ENCODE data around the gene SLC26A1. TPM values are rescaled to one million over a fixed set of nuclear protein-coding genes. Genes with fewer than 3 reads are reported as not detected.
"Not testable (repeated sequence)": the region's sequence is repeated elsewhere in the genome, so short reads cannot be mapped to it uniquely, and the experiment has no call there.

SLC26A1 gene
- total RNA-seq, 1 donor from 2014 or later = 0.13 TPM

DNA sequence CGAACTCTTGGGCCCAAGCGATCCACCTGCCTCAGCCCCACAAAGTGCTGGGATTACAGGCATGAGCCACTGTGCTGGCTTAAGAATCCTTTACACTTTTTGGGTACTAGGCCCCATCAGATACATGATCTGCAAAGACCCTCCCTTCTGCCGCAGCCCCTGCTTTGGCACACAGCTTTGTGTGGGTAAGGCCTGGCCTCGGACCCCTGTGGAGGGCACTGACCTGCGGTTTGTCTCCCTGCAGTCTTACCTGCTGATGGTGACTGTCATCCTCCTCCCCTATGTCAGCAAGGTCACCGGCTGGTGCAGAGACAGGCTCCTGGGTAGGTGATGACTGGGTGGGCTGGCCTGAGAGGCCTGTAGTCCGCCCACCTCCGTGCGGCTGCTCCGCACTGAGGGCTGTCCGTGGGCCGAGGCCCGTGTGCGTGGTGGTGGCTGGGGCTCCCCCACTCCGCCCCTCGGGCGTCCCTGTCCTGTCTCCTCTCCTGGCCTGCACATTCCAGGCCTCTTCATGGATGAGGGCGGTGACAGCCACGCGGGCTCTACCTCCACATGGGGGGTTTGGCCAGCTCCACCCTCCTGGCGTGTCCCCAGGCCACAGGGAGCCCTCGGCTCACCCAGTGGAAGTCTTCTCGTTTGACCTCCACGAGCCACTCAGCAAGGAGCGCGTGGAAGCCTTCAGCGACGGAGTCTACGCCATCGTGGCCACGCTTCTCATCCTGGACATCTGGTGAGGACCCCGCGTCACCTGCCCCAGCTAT is 37.9 kb downstream of the SLC26A1 start:
- DNase-seq (ENCODE audit: low read depth in 2 of 2) = no peak

DNA sequence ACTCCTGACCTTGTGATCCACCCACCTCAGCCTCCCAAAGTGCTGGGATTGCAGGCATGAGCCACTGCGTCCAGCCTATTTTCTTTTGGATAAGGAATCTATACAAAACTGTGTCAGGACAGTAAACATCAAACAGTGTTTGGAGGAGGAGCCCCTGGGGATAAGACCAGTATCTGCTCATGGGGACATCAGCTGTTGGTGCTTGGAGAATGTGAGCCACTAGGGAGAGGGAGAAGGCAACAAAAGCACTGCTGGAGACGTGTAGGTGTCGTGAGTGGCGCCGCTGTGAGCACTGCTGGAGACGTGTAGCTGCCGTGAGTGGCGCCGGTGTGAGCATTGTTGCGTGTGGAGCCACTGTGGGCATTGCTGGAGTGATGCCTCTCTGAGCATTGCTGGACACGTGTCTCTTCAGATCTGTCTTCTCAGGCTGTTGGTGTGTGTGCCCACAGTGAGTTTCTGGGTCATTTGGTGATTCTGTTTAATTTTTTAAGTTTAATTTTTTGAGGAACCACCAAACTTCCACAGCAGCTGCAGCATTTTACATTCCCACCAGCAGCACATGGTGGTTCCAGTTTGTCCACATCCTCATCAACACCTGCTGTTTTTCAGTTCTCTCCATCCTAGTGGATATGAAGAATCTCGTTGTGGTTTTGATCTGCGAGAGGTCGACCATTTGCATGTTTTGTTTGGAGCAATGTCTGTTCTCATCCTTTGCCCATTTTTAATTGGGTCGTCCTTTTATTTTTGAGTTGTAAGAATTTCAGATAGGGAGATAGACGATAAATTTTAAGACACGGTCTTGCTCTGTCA is 38.8 kb downstream of the SLC26A1 start:
- no peak for DNase-seq (ENCODE audit: low read depth in 2 of 2)

DNA sequence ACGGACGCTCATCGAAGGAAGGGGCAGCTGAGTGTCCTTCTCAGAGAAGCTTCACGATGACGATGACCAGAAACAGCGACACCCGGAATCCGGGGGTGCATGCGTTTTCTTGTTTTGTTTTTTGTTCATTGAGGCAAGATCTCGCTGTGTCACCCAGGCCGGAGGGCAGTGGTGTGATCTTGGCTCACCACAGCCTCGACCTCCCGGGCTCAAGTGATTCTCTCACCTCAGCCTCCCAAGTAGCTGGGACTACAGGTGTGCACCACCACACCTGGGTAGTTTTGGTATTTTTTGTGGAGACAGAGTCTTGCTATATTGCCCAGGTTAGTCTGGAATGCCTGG is 39.7 kb downstream of the SLC26A1 start:
- no peak for DNase-seq (ENCODE audit: low read depth in 2 of 2)

DNA sequence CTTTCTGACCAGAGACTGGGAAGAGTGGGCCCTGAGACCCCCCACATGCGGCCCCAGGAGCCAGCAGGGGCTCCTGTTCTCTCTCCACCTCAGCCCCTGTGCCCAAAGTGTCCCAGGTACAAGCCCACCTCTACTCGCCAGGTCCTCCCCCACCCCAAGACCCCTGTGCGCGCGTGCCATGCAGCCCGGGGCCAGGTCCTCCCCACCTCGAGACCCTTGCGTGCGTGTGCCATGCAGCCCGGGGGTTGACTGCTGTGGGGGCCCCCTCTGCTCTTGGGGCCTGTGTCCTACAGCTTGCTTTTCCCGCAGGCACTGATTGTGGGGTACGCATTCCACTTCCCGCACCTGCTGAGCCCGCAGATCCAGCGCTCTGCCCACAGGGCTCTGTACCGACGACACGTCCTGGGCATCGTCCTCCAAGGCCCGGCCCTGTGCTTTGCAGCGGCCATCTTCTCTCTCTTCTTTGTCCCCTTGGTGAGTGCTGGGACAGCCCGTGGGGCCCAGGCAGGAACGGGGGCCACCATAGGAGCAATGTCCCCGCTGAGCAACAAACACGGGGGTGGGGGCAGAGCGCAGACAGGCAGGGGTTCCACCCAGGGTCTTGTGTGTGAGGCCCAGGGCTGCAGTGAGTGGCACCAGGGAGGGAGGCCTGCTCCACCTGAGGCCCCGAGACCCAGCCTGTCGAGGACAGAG is 40.2 kb downstream of the SLC26A1 start:
- no peak for DNase-seq (ENCODE audit: low read depth in 2 of 2)

DNA sequence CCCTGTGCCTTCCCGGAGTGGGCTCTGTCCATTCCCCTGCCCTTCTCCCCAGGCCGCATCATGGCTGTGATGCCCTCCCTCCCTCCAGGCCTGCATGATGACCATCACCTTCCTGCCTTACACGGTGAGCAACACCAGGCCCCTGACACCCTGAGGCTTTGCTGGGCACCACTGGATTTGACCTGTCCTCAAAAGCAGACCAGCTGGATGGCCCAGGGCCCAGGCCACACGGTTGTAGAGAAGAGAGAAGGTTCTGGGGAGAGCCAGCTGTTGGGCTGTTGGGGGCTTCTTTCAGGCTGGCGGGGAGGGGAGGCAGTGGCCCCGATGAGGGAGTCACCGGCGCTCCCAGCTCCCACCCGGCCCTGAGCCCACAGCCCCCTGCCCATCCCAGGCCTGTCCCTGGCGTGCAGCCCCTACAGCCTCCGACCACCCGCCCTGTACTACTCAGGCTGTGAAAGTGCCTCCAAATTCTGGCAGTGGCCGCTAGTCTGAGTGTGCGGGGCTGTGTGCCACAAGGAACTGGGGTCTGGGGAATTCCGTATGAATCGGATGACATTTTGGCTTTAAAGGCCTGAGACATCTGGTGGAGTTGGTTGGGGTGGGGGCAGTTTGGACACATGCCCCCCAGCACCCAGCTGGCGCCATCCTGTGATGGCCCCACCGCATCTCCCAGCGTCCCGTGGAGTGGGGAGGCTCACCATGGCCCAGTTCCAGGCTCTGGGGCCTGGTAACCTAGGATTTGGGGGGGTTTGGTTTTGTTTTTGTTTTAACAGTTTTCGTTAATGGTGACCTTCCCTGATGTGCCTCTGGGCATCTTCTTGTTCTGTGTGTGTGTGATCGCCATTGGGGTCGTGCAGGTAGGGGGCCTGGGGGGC is 41.4 kb downstream of the SLC26A1 start:
- no peak for DNase-seq (ENCODE audit: low read depth in 2 of 2)

DNA sequence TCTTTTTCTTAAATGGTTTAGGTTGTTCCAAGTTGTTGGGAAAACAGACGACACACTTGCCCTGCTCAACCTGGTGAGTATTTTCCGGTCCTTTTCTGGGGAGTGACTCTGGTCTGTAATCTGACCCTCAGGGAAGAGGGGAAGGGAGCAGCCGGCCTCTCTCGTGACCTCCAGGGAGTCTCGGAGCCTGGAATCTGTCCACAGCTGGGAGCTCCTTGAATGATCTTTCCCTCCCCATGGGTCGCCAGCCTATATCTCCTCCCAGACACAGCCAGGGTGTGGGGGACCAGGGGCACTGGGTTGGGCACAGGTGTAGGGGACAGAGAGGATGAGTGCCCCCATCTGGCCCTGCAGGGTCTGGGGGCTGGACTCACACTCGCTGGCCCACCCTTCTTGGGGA is 42.0 kb downstream of the SLC26A1 start:
- no peak for DNase-seq (ENCODE audit: low read depth in 2 of 2)

DNA sequence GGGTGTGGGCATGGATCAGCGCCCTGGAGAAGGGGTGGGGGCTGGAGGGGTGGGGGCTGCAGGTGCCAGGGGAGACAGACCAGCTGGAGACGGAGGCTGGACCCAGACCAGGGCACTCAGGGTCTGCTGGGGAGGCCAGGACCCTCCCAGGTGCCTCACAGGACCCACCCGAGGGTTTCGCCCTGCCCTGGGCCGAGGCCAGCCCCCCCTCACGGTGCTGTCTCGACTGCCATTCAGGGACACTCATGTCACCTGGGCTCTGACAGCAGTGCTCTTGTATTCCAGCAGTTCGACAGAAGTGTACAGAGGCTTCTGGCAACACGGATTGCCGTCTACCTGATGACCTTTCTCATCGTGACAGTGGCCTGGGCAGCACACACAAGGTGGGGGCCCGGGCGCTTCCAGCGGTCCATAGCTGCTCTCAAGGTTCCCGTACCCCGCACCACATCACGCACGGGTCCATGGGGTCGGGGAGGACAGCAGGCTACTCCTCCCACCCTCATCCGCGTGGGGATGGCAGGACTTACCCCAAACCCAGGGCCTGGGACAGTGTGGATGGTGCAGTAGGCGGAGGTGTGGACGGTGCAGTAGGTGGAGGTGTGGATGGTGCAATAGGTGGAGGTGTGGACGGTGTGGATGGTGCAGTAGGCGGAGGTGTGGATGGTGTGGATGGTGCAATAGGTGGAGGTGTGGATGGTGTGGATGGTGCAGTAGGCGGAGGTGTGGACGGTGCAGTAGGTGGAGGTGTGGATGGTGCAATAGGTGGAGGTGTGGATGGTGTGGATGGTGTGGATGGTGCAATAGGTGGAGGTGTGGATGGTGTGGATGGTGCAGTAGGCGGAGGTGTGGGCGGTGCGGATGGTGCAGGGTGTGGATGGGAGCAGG is 42.8 kb downstream of the SLC26A1 start:
- no peak for DNase-seq (ENCODE audit: low read depth in 2 of 2)

DNA sequence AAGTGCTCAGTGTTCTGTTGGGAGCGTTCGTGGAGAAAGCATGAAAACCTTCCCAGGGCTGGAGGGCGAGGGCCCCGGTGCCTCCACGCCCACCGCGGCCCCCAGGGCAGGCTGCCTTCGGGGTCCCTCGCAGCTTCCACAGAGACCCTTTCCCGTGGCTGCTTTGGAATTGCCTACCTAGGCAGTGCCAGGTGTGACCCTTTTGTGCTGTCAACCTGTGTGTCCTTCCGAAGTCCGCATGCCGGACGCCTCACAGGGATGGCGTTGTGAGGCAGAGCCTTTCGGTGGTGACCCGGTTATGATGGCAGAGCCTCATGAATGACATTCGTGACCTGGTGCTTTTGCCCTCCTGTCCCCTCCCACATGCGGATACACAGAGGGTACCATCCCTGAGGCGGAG is 43.5 kb downstream of the SLC26A1 start:
- no peak for DNase-seq (ENCODE audit: low read depth in 2 of 2)

DNA sequence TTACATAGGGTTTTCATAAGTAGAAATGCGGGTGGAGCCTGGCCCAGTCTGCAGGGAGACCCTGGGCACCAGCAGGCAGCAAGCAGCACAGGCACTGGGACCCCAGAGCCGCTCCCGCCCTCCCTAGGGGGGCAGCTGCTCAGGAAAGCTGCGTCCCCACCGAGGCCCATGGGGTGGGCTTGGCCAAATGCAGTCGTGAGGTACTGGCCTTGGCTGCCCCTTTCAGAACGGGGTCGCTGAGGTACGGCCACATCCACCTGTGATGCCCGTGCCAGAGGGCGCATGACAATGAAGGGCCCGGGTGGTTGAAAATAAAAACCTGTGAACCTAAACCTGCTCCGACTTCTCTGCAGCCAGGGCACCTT is 44.3 kb downstream of the SLC26A1 start:
- DNase-seq (ENCODE audit: low read depth in 2 of 2) = no peak

DNA sequence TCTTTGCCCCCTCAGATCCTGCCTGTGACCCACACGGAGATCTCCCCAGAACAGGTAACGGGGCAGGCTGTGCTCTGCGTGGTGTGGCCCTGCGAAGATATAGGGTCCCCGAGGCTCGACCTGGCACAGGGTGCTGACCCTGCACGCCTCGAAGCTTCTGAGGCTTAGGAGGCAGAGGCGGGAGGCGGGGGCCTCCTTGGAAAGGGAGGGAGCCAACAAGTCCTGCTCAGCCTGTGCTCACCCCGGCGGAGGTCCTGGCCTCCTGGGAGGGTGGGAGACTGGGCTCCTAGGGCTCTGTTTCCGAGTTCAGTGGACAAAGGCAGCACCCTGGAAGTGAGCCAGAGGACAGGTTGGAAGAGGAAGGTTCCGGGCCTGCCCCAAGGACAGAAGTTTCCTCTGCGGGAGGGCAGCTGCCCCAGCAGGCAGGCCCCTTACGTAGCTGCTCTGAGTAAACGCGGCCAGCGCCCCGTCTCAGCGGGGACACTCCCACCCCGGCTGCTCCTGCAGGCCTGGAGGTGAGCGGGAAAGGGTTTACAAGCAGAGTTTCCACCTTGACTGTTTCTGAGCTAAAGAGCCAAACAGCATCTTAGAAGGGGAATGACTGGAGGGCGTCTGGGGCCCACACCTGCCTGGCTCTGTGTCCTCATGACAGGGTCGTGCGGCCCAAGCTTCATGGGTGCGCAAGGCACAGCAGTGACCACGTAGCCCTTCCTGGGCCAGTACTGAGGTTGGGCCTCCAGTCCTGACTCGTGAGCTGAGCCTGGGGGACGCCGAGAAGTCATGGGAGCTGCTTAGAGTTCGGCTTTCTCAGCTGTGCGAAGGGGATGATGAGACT is 44.9 kb downstream of the SLC26A1 start:
- DNase-seq (ENCODE audit: low read depth in 2 of 2) = no peak

DNA sequence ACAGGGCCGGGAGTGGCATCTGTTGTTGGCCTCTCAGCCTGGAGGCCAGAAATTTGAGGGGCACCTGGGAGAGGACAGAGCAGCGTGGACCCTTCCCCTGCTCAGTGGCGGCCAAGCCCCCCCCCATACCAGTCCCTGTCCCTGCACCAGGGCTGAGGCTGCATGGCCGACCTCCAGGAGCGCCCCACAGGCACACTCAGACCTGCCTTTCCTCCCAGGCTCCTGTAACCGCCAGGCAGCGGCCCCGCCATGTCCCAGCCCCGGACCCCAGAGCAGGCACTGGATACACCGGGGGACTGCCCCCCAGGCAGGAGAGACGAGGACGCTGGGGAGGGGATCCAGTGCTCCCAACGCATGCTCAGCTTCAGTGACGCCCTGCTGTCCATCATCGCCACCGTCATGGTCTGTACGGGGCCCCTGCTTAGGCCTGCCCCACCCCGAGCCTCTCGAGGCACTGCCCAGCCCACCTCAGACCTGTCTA is 45.7 kb downstream of the SLC26A1 start:
- DNase-seq (ENCODE audit: low read depth in 2 of 2) = no peak

DNA sequence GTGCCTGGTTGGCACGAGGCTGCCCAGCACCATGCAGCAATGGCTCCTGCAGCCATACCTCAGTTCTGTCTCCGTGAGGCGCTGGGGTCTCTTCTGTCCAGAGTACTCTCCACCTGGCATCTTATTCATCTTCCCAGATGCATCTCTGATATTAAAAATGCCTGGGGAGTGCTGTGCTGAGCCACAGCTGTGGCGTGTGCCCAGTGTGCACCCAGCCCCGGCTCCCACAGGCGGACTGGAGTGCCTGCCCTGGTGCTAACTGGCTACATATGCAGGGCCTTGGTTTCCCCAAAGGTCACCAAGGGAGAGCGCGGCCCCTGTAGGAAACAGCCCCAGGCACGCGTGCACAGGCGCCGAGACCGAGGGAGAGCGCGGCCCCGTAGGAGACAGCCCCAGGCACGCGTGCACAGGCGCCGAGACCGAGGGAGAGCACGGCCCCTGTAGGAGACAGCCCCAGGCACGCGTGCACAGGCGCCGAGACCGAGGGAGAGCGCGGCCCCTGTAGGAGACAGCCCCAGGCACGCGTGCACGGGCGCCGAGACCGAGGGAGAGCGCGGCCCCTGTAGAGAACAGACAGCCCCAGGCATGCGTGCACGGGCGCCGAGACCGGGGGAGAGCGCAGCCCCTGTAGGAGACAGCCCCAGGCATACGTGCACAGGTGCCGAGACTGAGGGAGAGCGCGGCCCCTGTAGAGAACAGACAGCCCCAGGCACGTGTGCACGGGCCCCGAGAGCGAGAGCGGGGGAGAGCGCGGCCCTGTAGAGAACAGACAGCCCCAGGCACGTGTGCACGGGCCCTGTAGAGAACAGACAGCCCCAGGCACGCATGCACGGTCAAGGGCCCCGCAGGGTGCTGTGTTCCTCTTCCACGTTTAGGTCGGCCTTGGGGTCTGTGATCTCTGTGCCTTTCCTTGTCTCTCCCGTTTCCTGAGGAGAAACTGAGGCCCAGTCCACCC is 46.4 kb downstream of the SLC26A1 start:
- DNase-seq (ENCODE audit: low read depth in 2 of 2) = no peak

DNA sequence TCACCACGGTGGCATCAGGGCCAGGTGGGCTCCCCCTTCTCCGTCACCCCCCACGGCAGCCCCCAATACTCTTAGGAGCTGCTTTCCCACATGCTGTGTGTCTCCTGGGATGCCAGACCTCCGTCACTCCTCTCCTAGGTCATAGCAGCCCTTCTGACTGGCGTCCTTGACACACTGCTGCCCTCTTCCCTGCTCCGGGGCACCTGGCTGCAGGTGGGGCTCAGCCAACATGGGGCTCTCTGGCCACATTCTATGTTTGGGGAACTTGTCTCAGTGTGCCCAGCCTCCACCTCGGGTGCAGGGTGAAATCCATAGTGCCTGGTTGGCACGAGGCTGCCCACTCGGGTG is 47.1 kb downstream of the SLC26A1 start:
- DNase-seq (ENCODE audit: low read depth in 2 of 2) = no peak

DNA sequence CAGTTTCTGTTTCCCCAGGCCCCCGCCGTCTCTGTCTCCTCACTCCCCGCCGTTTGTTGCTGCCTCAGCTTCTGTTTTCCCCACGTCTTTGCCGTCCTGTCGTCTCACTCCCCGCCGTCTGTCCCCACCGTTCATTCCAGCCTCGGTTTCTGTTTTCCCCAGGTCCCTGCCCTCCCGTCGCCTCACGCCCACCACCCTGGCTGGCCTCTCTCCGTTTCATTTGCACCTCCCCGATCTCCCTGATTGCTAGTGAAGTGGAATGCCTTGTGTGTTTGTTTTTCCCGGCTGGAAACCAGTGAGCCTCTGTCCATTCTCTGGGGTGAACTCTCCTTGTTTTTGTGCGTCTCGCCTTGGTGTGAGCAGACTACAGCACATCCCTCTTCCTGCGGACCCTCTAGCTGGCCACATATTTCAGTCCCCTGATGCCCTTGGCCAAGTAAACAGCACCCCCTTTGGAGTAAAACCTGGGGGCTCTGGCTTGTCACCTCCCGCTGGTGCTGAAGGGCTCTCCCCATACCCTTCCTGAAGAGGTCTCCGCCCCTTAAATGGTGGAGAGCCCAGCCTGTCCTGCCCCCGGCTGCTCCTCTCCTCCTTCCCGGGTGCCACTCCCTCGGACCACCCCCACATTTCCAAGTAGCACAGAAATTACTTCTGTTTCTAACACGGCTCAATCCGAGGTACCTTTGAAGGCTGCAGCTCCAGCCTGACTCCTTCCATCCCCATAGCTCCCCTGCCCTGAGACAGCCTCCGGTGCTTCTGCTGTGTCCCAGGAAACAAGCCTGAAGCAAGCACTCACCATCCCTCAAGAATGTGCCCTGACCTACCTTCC is 47.7 kb downstream of the SLC26A1 start:
- DNase-seq (ENCODE audit: low read depth in 2 of 2) = no peak

DNA sequence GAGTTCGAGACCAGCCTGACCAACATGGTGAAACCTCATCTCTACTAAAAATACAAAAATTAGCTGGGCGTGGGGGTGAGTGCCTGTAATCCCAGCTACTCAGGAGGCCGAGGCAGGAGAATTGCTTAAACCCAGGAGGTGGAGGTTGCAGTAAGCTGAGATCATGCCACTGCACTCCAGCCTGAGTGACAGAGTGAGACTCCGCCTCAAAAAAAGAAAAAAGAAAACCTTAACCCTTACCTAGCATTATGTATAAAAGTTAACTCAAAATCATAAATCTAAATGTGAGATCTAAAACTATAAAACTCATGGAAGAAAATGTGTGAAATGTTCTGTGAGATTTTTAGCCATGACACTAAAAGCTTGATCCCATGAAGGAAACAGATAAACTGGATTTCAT is 53.7 kb downstream of the SLC26A1 start:
- DNase-seq (ENCODE audit: low read depth in 2 of 2) = not testable (repeated sequence)

Measured in dermis microvascular lymphatic vessel endothelial cell (primary cell).